Stimulated activated CD4-positive, alpha-beta T cell treated with anti-CD3 and anti-CD28 coated beads, Interleukin-4, amount 100 ng/mL, for 24 hours (primary cell): Measurements from ENCODE around the gene MMP12.

Experiments
- DNase-seq: peaks from one replicate; pipeline ENCODE4 v3.0.0-alpha.2; 2020

Gene MMP12

GRCh38 chr11:102849311-102849710 lies 25.5 kb downstream of the MMP12 start:
- no peak for DNase-seq

DNA sequence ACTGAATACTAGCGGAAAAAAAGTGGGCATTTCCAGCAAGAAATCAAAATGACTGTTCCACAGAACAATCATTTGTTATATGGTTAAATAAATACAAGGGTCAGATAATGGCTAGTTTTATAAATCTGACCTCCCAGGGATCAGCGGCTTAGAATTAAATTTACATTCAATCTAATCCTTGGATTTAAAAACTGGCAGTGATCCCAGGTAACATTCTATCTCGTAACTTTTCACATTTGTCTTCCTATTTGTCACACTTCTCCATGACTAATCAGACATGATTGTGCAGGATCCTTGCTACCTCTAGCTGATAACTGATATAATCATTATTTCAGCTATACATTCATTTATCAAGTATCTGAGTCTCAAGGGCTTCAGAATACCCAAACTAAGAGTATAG lies 28.5 kb downstream of the MMP12 start:
- DNase-seq: no peak

DNA sequence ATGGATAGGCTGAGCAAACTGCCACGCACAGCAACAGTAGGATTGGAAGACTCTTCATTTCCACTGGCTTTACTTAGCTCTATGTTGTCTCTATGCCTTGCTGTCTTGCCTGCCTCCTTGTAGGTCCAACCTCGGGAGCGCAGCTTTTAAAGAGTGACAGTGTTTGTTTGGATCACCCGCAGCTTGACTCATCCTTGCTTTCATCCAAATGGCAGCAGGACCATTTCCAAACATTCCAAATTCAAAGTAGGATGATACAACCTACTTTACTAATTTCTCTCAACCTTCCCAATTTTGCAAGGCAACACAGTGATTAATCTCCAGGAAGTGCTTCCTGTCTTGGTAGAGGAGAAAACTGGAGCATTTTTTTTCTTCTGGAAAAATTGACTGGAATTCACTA lies 31.3 kb downstream of the MMP12 start, which contains the start of gene MMP3:
Gene MMP3, minus strand, starts transcription at position 121 of the 400 bp plus-strand sequence. Its CDS starts 63 bp downstream, at position 58.
- DNase-seq: no peak

DNA sequence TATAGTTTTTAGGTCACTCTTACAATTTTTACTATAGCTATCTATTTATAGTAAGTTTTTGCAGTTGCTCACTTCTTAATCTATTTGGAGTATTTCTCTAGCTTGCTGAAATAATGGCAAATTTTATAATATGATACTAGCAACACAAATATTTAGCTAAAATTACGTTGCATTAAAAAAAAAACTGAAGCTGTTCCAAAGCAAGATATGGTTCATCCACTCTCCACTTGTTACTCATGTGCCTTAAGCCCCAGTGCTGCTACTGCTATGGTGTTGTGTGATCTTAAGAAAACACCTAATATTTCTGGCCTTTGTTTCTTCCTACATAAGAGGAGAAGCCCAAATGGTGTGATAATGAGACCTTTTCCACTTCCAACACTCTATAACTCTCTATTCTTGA lies 31.9 kb downstream of the MMP12 start:
- no peak for DNase-seq

DNA sequence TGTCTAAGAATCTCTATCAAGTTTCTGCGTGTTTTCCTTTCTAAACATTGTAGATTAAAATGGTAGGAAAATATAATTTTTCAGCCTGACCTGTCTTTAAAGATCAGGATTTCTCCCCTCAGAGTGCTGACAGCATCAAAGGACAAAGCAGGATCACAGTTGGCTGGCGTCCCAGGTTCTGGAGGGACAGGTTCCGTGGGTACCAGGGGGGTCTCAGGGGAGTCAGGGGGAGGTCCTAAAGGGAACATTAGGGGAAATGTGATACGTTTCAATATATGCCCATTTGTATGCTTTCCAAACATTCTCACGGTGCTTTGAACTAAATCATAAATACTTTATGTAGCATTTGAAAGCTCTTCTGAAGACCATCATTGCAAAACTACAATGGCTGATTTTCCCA lies 34.8 kb downstream of the MMP12 start:
- no peak for DNase-seq

GRCh38 chr11:102837646-102838045 lies 37.1 kb downstream of the MMP12 start:
- no peak for DNase-seq

DNA sequence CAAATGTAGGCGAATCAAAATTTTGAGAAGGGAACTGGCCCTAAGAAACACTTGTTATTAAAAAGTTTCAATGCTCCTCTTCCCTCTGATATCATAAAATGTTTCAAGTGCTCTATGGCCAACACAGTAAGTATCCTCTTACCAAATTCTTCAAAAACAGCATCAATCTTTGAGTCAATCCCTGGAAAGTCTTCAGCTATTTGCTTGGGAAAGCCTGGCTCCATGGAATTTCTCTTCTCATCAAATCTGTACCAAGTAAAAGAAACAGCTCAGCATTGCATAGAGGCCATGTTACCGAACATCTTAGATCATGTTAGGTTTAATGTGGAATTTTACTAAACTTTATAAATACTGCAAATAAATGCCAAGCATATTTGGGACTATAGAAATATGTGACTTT lies 37.6 kb downstream of the MMP12 start:
- DNase-seq: no peak

GRCh38 chr11:102836290-102836875 lies 38.4 kb downstream of the MMP12 start:
- DNase-seq: no peak

DNA sequence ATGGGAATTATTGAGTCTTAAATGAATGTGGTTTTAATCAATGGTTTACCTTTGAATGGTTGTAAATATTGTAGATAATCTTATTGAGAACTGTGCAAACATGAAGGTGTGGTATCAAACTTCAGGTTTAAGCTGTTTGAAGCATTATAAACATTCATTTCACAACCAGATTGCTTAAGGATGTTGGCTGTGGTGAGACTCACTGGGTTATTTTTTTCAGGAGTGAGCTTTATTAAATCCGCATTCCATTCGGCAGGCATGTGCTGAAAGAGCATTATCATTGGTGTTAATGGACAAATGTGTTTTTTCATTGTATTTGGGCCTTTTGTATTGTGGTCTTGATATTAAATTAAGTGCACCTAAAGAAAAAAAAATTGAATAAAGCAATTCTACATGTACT lies 41.1 kb downstream of the MMP12 start:
- no peak for DNase-seq

DNA sequence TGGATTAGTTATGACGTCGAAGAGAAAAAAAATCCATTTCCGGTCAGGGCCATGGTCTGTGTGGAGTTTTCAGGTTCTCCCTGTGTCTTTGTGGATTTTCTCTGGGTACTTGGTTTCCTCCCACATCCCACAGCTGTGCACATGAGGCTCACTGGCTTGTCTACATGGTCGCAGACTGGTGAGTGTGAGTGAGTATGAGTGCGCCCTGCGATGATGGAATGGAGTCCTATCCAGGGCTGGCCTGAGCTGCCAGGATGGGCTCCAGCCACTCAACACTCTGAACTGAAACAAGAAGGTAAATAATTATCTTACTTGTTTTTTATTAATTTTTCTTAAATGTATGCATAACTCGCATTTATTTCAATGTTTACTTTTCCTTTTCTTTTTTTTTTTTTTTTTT lies 42.2 kb downstream of the MMP12 start:
- no peak for DNase-seq

DNA sequence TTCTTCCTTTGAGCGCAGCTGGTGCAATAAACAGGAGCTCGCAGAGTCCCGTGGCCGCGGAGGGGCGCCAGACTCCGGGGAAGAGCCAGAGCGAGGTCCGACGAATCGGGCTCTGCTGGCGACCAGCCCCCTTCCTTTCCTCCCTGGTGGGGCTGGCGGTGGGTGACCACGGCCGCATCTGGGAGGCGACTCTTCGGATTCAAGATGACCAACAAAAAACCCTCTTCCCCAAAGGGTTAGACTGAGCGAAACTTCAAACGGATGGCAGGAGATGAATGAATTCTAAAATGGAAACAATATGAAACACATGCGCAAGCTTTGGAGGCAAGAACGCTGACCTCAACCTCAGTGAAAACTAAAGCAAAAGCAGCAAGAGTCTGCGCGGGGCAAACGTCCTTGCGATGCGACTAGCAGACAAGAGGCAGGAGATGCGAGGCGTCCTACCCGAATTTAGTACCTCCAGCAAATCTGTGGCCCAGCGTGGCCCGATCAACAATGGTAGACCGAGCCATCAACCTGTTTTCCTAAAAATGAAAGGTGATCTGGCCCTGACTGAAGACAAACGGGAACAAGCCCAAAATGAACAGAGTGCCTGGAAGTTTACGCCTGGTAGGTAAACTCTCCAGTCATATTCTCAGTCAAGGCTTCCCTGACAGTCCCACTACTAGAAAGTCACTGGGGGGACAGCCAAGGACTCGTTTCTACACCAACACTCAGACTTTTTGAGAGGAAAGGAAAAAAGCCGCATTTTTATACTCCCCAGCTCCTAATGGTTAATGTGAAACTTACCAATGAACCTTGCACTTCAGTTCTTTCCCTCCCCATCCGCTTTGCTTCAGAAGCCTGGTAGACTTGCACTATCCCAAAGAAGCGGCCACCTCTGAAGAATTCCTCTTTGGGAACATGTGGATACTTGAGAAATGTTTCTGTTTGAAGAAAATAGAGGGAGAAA lies 43.0 kb downstream of the MMP12 start:
- DNase-seq: no peak

DNA sequence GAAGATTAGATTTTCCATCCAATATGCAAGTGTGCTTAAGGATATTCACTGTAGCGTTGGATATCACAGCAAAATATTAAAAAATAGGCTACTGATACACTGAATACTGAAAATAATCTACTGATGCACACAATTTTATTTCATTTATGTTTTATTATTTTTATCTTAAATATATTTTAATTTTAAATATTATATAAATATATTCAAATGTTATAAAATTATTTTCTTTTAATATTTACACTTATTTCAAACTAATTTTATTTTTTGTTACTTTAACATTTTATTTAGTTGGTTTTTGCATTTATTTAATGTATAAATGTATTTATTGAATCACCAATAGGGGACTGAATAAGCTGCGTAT lies 43.7 kb downstream of the MMP12 start:
- DNase-seq: no peak

- no peak for DNase-seq
Measured at GRCh38 chr11:102830001-102830727, 44.6 kb downstream of the MMP12 start.

DNA sequence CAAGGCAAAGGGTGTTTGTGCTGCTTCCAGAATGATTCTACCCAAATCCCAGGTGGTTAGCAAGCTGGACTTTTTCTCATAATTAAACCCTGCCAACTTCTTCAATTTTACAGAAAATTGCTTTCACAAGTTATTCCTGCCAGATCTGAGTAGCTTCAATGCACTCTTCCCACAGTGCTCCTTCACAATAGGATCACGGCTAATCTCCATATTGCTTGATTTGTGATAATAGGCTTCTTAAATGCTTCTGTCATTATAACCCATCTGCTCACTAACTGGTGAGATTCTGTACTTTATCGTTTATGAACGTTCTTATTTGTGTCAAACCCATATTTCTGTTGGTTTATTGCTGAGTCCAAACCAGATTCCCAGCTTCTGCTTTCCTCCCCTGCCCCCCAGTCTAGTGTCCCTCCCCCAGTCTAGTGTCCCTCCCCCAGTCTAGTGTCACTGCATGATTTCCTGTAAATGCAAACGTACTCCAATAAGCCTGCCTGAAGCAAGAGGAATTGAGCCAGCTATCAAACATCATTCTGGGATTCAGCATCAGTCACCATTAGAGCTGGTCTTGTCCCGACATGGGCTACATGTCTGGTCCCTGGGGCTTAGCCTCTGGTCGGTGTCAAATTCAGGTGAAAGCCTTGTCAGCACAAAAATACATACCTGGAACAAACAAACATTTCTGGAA lies 45.3 kb downstream of the MMP12 start:
- DNase-seq: no peak

GRCh38 chr11:102824556-102824955 lies 50.2 kb downstream of the MMP12 start:
- no peak for DNase-seq

- no peak for DNase-seq
Measured at GRCh38 chr11:102819491-102819890, 55.3 kb downstream of the MMP12 start.

- no peak for DNase-seq
Measured at GRCh38 chr11:102813484-102813883, 61.3 kb downstream of the MMP12 start.
